HG03469 (cell line): Measurements from ENCODE around the gene KLHL28.
A peak's percentile ranks its signal among the peaks of the same experiment; 100 is the strongest.

Experiments used
- ATAC-seq: cut with Tn5 transposase; IDR thresholded peaks from one replicate; pipeline ENCODE4 v1.9.1; 2021; ENCODE audit warnings: mild to moderate bottlenecking, moderate library complexity, moderate number of reproducible peaks; ENCODE audit not compliant: unreplicated experiment

Gene KLHL28

GRCh38 chr14:44961554-44962333, at the start of gene KLHL28, which contains the start of gene TOGARAM1:
TSS of gene KLHL28 (minus strand) at chr14:44961947. CDS start at chr14:44945928, 16,019 bp downstream.
TSS of gene TOGARAM1 (plus strand) at chr14:44962190. CDS start at chr14:44962422, 232 bp downstream.
- peak; percentile 92 for ATAC-seq

- no peak for ATAC-seq
Observed at GRCh38 chr14:45003924-45004323, 42.2 kb upstream of the KLHL28 start.

GRCh38 chr14:44995770-44996294, 34.1 kb upstream of the KLHL28 start:
- ATAC-seq: no peak

- no peak for ATAC-seq
Observed at GRCh38 chr14:44995196-44995595, 33.4 kb upstream of the KLHL28 start.

- no peak for ATAC-seq
Observed at GRCh38 chr14:44990533-44990932, 28.8 kb upstream of the KLHL28 start.

GRCh38 chr14:44989497-44990440, 28.0 kb upstream of the KLHL28 start:
- no peak for ATAC-seq

- ATAC-seq: no peak
Observed at GRCh38 chr14:44988694-44989093, 26.9 kb upstream of the KLHL28 start.

- no peak for ATAC-seq
Observed at GRCh38 chr14:44982594-44982993, 20.8 kb upstream of the KLHL28 start.

- ATAC-seq: no peak
Observed at GRCh38 chr14:44981198-44981597, 19.5 kb upstream of the KLHL28 start.

- no peak for ATAC-seq
Observed at GRCh38 chr14:44979740-44980356, 18.1 kb upstream of the KLHL28 start.

GRCh38 chr14:44979273-44979672, 17.5 kb upstream of the KLHL28 start:
- ATAC-seq: no peak

- ATAC-seq: no peak
Observed at GRCh38 chr14:44971459-44971858, 9.7 kb upstream of the KLHL28 start.

- ATAC-seq: no peak
Observed at GRCh38 chr14:44970907-44971306, 9.2 kb upstream of the KLHL28 start.

GRCh38 chr14:44968714-44969113, 7.0 kb upstream of the KLHL28 start:
- no peak for ATAC-seq

- no peak for ATAC-seq
Observed at GRCh38 chr14:44966601-44967336, 5.0 kb upstream of the KLHL28 start.

- no peak for ATAC-seq
Observed at GRCh38 chr14:44963775-44964380, 2.1 kb upstream of the KLHL28 start.

- no peak for ATAC-seq
Observed at GRCh38 chr14:44963044-44963528, 1.3 kb upstream of the KLHL28 start.

- ATAC-seq: peak; percentile 6
Observed at GRCh38 chr14:44962334-44963043, 742 bp upstream of the KLHL28 start.

GRCh38 chr14:44961151-44961553, 595 bp downstream of the KLHL28 start:
- no peak for ATAC-seq
